Measurements from ENCODE around the gene B3GNT8. TPM values are rescaled to one million over a fixed set of nuclear protein-coding genes. Genes with fewer than 3 reads are reported as not detected.

B3GNT8 gene
- total RNA-seq, 4 donors from 2014 or later, result 0.49 to 12.6 (median 1.9) TPM

DNA sequence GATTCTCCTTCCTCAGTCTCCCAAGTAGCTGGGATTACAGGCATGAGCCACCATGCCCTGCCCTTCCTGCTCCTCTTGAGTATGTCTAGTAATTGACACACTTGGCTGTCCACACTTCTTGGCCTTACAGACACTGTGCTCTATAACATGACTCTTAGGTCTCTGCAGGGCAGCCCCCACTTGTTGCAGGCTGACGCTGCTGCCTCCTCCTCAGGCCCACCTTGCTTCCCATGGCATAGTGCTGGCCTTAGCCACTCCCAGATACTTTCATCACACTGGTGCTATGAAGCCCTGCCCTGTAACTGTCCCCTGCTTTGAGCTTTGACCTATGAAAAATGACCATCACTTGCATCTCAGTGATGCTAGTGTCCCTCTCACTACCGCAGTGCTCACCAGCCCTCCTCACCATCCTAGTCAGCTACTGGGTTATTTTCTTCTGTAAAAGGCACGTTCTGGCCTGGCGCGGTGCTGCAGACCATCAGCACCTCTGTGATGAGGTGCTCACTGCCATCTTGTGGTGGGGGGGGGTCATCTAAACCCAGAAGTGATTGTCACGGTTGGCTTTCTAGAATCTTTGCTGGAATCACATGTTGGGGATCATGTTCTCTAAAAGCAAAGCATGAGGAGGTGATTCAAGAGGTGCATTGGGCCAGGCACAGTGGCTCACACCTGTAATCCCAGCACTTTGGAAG, 25.6 kb upstream of the B3GNT8 start:
- TF ChIP-seq, protein P1, sequence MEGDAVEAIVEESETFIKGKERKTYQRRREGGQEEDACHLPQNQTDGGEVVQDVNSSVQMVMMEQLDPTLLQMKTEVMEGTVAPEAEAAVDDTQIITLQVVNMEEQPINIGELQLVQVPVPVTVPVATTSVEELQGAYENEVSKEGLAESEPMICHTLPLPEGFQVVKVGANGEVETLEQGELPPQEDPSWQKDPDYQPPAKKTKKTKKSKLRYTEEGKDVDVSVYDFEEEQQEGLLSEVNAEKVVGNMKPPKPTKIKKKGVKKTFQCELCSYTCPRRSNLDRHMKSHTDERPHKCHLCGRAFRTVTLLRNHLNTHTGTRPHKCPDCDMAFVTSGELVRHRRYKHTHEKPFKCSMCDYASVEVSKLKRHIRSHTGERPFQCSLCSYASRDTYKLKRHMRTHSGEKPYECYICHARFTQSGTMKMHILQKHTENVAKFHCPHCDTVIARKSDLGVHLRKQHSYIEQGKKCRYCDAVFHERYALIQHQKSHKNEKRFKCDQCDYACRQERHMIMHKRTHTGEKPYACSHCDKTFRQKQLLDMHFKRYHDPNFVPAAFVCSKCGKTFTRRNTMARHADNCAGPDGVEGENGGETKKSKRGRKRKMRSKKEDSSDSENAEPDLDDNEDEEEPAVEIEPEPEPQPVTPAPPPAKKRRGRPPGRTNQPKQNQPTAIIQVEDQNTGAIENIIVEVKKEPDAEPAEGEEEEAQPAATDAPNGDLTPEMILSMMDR (IDR thresholded peaks at IDR 0.05; ENCODE audit: low read depth), result no peak

DNA sequence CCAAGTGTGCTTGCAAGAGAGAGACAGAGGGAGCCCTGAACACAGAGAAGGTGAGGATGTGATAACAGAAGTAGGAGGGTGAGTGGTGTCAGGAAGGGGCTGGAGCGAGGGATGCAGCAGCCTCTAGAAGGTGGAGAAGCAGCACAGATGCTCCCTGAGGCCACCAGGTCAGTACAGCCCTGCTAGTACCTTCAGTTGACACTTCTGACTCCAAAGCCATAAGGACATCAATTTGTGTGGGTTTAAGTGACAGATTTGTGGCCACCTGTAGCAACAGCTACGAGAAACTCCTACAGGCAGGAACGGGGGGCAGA, 22.6 kb upstream of the B3GNT8 start:
- TF ChIP-seq, protein P1 (IDR thresholded peaks at IDR 0.05; ENCODE audit: low read depth), result no peak

DNA sequence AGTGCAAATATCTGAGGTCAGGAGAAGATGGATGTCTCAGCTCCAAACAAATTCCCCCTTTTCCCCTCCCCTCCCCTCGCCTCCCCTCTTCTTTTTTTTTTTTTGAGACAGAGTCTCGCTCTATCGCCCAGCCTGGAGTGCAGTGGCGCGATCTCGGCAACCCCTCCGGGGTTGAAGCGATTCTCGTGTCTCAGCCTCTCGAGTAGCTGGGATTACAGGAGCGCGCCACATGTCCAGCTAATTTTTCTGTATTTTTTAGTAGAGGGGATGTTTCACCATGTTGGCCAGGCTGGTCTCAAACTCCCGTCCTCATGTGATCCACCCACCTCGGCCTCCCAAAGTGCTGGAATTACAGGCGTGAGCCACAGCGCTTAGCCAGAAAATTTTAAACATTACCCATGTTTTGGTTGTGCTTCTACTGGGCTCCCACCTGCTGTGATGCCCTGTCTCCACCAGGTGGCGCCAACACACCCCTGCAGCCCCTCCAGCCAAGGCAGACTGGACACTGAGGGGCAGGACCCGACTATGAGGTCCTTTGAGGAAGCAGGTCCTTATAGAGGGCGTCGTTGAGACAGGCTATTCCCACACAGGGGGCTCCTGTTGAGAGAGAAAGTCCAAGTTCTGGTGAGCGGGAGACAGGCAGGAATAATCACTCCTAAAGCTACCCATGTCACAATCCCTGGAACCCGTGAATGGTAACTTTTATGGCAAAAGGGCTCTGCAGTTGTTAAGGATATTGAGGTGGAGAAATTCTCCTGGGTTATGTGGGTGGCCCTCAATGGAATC, 22.1 kb upstream of the B3GNT8 start:
- TF ChIP-seq, protein P1 (IDR thresholded peaks at IDR 0.05; ENCODE audit: low read depth), result no peak

DNA sequence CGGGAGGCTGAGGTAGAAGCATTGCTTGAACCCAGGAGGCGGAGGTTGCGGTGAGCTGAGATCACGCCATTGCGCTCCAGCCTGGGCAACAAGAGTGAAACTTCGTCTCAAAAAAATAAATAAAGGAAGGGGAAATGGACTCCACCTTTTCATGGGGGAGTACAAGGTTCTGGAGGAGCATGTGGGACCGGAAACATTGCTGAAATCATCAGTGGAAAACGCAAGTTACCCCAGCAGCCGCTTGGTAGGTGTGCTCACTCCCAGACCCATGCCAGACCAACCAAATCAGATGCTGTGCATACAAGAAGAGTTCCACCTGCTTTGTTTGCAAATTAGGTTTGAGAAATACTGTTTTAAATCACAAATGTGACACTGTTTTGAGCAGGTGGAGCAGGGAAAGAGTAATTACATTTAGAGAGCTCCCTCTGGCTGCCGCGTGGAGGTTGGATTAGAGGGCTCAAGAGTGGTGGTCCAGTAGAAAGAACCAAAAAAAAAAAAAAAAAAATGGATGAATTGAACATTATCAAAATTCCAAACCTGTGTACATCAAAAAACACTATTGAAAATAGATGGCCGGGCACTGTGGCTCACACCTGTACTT, 20.7 kb upstream of the B3GNT8 start:
- TF ChIP-seq, protein P1 (IDR thresholded peaks at IDR 0.05; ENCODE audit: low read depth), result no peak

DNA sequence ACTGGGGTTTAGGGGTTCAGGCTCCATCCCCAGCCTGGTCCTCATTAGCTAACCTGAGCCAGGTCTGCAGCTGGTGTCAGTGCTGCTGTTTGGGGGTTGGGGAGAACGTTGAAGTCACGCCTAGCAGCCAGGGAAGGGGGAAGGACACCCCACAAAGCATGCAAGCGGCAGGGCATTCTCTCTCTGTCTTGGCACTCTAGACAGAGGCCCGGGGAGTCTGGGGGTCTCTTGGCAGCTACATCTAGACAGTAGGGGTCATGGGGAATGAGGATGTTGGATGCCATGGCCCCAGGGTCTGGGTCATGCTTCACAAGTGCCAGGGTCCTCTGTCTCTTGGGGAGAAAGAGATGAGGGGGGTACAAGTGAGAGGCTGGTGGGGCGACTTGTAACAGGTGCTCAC, 18.4 kb upstream of the B3GNT8 start:
- TF ChIP-seq, protein P1 (IDR thresholded peaks at IDR 0.05; ENCODE audit: low read depth), result no peak

DNA sequence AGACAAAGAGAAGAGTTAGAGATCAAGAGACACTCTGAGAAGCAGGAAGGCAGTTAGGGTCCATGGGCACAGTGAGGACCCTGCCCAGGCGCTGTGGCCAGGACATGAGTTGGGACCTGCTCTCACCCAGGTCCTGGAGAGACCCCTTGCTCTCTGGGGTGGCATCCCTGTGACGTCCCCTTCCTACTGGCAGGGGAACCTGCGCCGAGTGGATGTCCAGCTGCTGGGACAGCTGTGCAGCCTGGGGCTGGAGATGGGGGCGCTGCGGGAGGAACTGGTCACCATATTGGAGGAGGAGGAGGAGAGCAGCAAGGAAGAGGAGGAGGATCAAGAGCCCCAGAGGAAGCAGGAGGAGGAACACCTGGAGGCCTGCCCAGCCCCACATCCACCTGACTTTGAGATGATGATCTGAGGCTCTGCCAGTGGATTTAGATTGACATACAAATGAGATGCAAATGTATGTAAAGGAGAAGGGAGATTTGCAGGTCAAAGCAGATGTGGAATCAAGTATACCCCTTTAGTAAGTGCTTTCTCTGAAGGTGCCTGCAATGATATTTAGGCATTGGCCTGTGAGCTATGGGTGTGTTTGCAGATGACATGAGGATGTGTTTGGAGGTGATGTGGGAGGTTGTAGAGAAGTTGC, 16.8 kb upstream of the B3GNT8 start:
- TF ChIP-seq, protein P1 (IDR thresholded peaks at IDR 0.05; ENCODE audit: low read depth), result no peak
